Psoas muscle (tissue), 8 donors: ENCODE results near the gene HECW1. TPM values are rescaled to one million over a fixed set of nuclear protein-coding genes. Genes with fewer than 3 reads are reported as not detected.
"Not testable (repeated sequence)": the region's sequence is repeated elsewhere in the genome, so short reads cannot be mapped to it uniquely, and the experiment has no call there.

Experiments used
- ATAC-seq, 4 donors: fragments of 200-7000 bp; cut with Tn5 transposase; one replicate each; pipeline ENCODE4 v1.9.1; 2020; ENCODE audit warnings: moderate library complexity in 3 of 4, mild to moderate bottlenecking in 2 of 4
- DNase-seq, 2 donors: peaks; one replicate each; pipeline ENCODE4 v3.0.0-alpha.2; 2020
- H3K27ac ChIP-seq: fragments of 200-600 bp; one replicate; pipeline ENCODE4 v1.8.0; 2022
- H3K27me3 ChIP-seq, 3 donors: fragments of 200-600 bp in 1 of 3; one replicate each; pipeline versions ENCODE4 v1.6.1 to v1.8.0; 2013 to 2022; ENCODE audit warnings: low read length in 2 of 3, mild to moderate bottlenecking in 2 of 3, moderate library complexity in 1 of 3; ENCODE audit not compliant: insufficient read depth in 3 of 3
- H3K36me3 ChIP-seq, 2 donors: fragments of 200-600 bp in 1 of 2; one replicate each; pipeline versions ENCODE4 v1.6.1 to v1.8.0; 2013 to 2022; ENCODE audit warnings: low read depth in 1 of 2, mild to moderate bottlenecking in 1 of 2, moderate library complexity in 1 of 2; ENCODE audit not compliant: insufficient read depth in 1 of 2
- H3K4me1 ChIP-seq: fragments of 200-600 bp; one replicate; pipeline ENCODE4 v1.8.0; 2022
- H3K4me3 ChIP-seq: fragments of 200-600 bp; one replicate; pipeline ENCODE4 v1.8.0; 2022; ENCODE audit warnings: mild to moderate bottlenecking
- H3K9me3 ChIP-seq: fragments of 200-600 bp; one replicate; pipeline ENCODE4 v1.8.0; 2022
- CTCF ChIP-seq: fragments of 200-600 bp; IDR thresholded peaks from one replicate; pipeline ENCODE4 v1.8.0; 2022; ENCODE audit warnings: antibody characterized with exemption
- WGBS, 3 donors: extraction: QIAGEN DNeasy Blood & Tissue Kit; methylation state at CpG; one replicate each; pipeline versions ENCODE4 v1.1.6 to v1.1.7; 2013; 5-methylcytosine and 5-hydroxymethylcytosine counted together
- intact Hi-C, 2 donors: fragments of 100-400 bp; cut with DNase I; formaldehyde crosslinking; loops; one replicate each; pipeline versions ENCODE4 v1.11.0 to v1.14.2; 2022
- polyA plus RNA-seq, 3 donors: library from polyadenylated mRNA; stranded (reverse); fragments of 200-250 nt; gene quantifications; one replicate each; pipeline ENCODE4 v1.2.3, GENCODE V29; 2013
- total RNA-seq, 4 donors: library from RNA; stranded (reverse); fragmentation: NEBNext Ultra II Directional in 2 of 4; extraction: Animal tissue kit (Norgen Biotek cat#: 25700) in 2 of 4; gene quantifications; one replicate each; pipeline versions ENCODE4 v1.2.1 to v1.2.4, GENCODE V29; 2021 to 2023
- donor health status: healthy with polysubstance abuse.
- donor health status: DM: no; HTN: no; CAD: no; lungs with moderate emphysema.
- donor health status: Bipolar disorder and iron deficiency.
- donor health status: healthy.
- donor health status: DM: yes; HTN: yes; CAD: no.
- donor health status: DM: no; HTN: no; CAD: no.
- donor health status: DM: no; HTN: no; CAD: no.
- donor health status: DM: yes; HTN: yes; CAD: no.

Gene HECW1
- total and polyA plus RNA-seq, 7 donors = 0.07 to 2.8 (median 1.0) TPM

GRCh38 chr7:43337811-43338210 is 225.4 kb downstream of the HECW1 start:
- no peaks in the 10 kb centered on the region for H3K27me3 ChIP-seq
- no peaks in the 10 kb centered on the region for H3K9me3 ChIP-seq
- intact Hi-C loops = no loop called here
- H3K4me3 ChIP-seq = no peak overlapping the region
- no peaks in the 10 kb centered on the region for H3K4me1 ChIP-seq
- WGBS, 3 donors = 49 to 70% (median 62%) methylated on average over 1 of the region's 1 CpG
- DNase-seq (no peak), ATAC-seq (no peak)
- no peak overlapping the region for H3K27ac ChIP-seq
- TF ChIP-seq CTCF = no peak
- H3K36me3 ChIP-seq = no peaks in the 10 kb centered on the region

- Histone ChIP-seq H3K36me3 (no peaks in the 10 kb centered on the region), H3K4me3 (no peak overlapping the region), H3K9me3 (no peaks in the 10 kb centered on the region), H3K27me3 (no peaks in the 10 kb centered on the region), H3K27ac (no peak overlapping the region), H3K4me1 (no peaks in the 10 kb centered on the region)
- no peak for TF ChIP-seq CTCF
- no peak for DNase-seq
- WGBS, 3 donors = 61 to 73% (median 67%) methylated on average over 2 of the region's 2 CpGs
- ATAC-seq = no peak
- intact Hi-C loops = no loop called here
These were observed 228.7 kb downstream of the HECW1 start for GRCh38 chr7:43341132-43341531.

- DNase-seq, H3K27ac ChIP-seq, H3K27me3 ChIP-seq, H3K9me3 ChIP-seq, H3K4me3 ChIP-seq, H3K4me1 ChIP-seq, H3K36me3 ChIP-seq, intact Hi-C loops, ATAC-seq: not testable (repeated sequence)
- WGBS, 3 donors = 89 to 93% (median 90%) methylated on average over 4 of the region's 4 CpGs
These were observed 231.0 kb downstream of the HECW1 start for GRCh38 chr7:43343417-43343816.

- ATAC-seq, H3K27me3 ChIP-seq, intact Hi-C loops, H3K27ac ChIP-seq, H3K9me3 ChIP-seq, H3K4me1 ChIP-seq, H3K4me3 ChIP-seq, H3K36me3 ChIP-seq, DNase-seq: not testable (repeated sequence)
- WGBS, 3 donors = 56 to 67% (median 62%) methylated on average over 1 of the region's 1 CpG
These were observed 233.2 kb downstream of the HECW1 start for GRCh38 chr7:43345696-43346095.

- intact Hi-C loops = no loop called here
- H3K9me3 ChIP-seq = no peaks in the 10 kb centered on the region
- no peak for TF ChIP-seq CTCF
- H3K27me3 ChIP-seq = no peaks in the 10 kb centered on the region
- ATAC-seq = no peak
- no peaks in the 10 kb centered on the region for H3K36me3 ChIP-seq
- no peak overlapping the region for H3K4me3 ChIP-seq
- 80 to 88% (median 84%) methylated on average over 3 of the region's 3 CpGs for WGBS, 3 donors
- H3K27ac ChIP-seq = no peak overlapping the region
- H3K4me1 ChIP-seq = no peaks in the 10 kb centered on the region
- no peak for DNase-seq
These were observed 239.2 kb downstream of the HECW1 start for GRCh38 chr7:43351683-43352082.

- TF ChIP-seq CTCF = no peak
- Histone ChIP-seq H3K9me3 (no peaks in the 10 kb centered on the region), H3K27ac (no peak overlapping the region), H3K36me3 (no peaks in the 10 kb centered on the region), H3K27me3 (no peaks in the 10 kb centered on the region), H3K4me1 (no peaks in the 10 kb centered on the region), H3K4me3 (no peak overlapping the region)
- no peak for DNase-seq
- ATAC-seq = no peak
- intact Hi-C loops = no loop called here
- 77 to 85% (median 83%) methylated on average over 1 of the region's 1 CpG for WGBS, 3 donors
These were observed 241.5 kb downstream of the HECW1 start for GRCh38 chr7:43353902-43354301.
